Gastrocnemius medialis (tissue), 4 donors: Measurements from ENCODE around the gene BRSK1.

Source experiments
- POLR2A ChIP-seq, 2 donors: fragments of 450-650 bp; IDR thresholded peaks; one replicate each; pipeline ENCODE4 v1.6.1; 2017; ENCODE audit warnings: antibody characterized with exemption in 2 of 2, mild to moderate bottlenecking in 2 of 2, moderate library complexity in 2 of 2
- TF ChIP-seq, protein P1 (sequence below), 5 experiments: fragments of 450-650 bp in 3 of 5; fragments of 200-600 bp in 2 of 5; sonication (generic) in 2 of 5; IDR thresholded peaks in 4 of 5; conservative IDR thresholded peaks in 1 of 5; 1 replicate in 4 of 5; 2 replicates in 1 of 5; pipeline ENCODE4 v1.5.1; 2016 to 2019; ENCODE audit warnings: antibody characterized with exemption in 5 of 5, mild to moderate bottlenecking in 3 of 5, moderate library complexity in 3 of 5

DNA sequence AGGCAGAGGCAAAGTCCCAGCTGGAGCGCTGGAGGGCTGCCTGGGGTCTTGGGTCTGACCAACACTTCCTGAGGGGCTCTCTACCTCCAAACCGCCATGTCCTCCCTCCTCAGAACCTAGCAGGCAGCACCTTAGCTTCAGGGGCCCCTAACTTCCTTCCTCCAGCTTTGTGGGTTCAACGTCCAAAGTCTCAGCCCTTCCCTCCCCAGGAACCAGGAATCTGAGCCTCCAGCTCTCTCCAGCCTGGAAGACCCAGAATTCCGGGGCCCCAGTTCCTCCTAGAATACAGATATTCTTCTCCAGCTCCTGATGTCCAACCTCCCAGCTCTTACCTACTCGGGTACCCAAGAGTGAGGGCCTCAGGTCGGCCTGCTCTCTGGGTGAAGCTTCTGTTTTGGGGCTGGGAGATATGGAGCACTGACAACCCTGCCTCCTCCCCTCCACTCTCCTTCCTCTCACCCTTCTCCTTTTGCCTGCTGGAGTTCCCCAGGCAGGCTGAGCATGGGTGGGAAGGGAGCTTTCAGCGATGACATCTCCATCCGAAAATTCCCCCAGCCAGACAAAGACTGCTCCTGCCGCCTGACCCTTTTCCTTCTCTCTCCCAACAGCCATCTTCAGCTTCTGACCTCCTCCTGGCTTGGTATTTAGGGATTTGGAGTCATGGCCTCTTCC, 37.8 kb downstream of the BRSK1 start:
- no peak for TF ChIP-seq POLR2A (IDR thresholded peaks at IDR 0.05)
- TF ChIP-seq, protein P1, sequence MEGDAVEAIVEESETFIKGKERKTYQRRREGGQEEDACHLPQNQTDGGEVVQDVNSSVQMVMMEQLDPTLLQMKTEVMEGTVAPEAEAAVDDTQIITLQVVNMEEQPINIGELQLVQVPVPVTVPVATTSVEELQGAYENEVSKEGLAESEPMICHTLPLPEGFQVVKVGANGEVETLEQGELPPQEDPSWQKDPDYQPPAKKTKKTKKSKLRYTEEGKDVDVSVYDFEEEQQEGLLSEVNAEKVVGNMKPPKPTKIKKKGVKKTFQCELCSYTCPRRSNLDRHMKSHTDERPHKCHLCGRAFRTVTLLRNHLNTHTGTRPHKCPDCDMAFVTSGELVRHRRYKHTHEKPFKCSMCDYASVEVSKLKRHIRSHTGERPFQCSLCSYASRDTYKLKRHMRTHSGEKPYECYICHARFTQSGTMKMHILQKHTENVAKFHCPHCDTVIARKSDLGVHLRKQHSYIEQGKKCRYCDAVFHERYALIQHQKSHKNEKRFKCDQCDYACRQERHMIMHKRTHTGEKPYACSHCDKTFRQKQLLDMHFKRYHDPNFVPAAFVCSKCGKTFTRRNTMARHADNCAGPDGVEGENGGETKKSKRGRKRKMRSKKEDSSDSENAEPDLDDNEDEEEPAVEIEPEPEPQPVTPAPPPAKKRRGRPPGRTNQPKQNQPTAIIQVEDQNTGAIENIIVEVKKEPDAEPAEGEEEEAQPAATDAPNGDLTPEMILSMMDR (IDR thresholded peaks at IDR 0.05 in 4 of 5, conservative IDR thresholded peaks at IDR 0.05 in 1 of 5): no peak
